GM04503 (cell line): ENCODE measurements around the gene ZFHX2.

Experiments used
- DNase-seq: peaks from one replicate; pipeline ENCODE4 v3.0.0-alpha.2; 2012; ENCODE audit warnings: low read depth

ZFHX2 gene

DNA sequence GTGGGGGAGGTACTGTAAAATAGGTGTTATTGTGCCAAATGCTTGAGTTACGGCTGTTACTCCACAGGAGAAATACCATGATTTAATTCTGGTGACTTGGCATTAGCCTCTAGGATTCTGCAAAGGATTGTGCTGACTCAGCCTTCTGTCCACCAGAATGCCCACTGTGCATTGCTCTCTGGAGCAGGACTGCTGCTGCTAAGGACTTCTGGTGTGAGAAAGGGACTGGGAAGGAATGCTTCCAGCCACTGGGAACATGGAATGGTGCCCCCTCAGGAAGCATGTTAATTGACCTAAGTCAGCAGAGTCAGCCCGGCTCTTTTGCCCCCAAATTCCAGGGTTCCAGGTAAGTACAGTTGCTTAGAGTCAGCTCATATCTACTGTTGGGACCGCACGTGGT is 32.9 kb downstream of the ZFHX2 start:
- DNase-seq: no peak

DNA sequence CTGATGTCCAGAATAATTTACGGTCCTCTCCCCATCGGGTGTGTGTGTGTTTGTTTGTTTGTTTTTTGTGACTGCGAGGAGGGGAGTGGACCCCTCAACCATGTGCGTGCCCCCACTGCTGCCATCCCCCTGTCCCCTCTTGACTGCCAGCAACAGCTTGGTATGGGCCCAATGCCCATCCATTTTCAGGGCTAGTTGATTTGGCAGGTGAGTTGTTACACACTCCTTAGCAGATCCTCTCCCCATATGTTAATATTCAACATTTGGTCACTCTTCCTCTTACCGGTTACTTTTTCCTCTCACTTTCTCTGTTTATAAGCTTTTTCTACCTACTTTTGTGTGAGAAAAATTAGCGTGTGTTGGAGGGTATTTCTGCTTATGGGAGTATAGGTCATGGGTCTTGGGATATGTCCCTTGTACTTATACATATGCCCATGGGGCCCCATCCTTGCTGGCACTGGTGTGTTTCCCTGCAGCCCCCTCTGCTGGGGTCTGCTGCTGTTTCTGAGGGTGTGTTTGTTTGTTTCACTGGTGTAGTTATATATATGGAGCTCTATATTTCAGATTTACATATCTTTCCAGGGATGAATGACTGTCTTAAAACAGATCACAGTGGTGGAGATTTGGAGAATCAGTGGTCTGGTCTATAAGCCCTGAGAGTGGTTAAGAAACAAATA is 33.8 kb downstream of the ZFHX2 start:
- no peak for DNase-seq

DNA sequence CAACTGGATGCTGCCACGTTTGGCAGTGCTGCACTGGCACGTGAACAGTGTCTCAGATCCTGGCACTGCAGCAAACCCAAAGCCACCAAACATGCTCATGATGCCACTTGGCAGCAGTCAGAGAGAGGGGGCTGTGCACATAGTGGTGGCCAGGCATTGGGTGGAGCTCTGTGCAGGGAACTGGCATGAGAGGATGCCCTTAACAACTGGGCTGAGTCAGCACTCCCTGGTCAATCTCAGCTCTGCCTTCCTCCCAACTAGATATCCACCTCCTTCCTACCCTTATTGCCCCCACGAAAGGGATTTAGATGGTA is 37.0 kb downstream of the ZFHX2 start:
- no peak for DNase-seq

DNA sequence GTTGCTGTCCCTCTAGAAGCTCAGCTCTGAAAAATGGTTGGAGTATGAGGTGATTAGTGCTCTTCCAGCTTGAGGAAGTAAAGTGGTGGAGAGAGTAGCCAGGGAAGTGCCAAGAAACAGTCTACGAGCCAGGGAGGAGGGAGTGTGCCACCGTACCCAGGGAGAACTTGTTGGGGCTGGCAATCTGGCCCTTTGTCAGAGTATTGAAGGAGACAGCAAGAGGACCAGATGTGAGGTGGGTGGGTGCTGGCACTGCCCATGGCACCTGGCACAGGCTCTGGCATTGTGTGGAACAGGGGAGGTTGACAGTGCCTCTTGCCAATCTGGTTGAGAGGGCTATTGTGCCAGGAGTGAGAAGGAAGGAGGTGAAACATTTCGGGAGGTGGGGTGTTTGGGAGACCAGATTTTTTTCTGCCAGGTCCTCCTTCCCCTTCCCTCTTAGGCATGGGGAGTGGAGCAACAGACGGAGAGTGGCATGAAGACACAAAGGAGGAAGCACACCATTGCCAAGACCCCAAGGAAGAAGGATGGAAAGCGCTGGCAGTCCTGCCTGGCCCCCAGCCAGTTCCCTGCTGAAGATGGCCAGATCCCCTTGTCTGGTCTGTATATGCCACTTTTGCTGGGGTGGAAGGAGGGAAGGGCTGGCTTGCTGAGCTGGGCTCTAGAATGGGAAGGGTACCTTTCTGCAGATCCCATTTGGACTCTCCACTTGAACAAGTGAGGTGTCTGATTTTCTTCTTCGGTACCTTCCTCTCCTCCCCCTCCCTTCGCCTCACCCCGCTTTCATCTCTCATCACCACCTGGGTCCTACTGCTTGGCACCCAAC is 37.5 kb downstream of the ZFHX2 start:
- DNase-seq: no peak

DNA sequence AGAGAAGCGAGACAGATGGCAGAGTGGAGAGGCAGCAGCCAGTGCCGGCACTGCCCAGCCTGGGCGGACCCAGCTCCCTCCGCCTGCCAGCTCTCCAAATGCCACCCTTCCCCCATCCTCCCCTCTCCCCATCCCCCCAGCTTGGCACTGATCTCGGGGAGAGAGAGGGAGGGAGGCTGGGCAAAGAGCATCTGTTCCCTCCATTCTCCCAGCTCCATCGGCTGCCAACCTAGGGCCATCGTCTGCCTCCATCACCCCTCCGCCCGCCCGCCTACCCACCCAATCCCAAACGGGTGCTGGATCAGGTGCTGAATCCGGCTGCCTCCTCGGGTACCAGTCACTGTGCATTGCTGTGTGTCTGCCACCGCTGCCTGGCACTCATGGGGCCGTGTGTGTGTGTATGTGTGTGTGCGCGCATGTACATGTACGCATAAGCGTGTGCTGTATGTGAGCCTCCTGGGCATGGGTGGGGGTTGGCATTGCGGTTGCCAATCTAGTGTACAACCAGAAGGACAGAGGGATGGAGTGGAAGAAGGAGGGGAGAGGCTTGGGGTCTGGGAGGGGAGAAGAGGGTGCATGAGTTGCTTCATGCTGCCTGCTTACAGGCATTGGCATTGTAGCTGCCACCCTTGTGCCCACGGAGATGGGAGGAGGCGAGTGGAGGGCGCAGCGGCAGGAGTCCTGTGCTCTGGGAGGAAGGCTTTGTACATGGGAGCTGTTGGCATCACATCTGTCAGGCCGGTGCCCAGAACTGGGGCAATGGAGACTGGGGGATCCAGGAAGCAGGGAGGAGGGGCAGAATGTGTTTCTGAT is 38.4 kb downstream of the ZFHX2 start:
- no peak for DNase-seq

DNA sequence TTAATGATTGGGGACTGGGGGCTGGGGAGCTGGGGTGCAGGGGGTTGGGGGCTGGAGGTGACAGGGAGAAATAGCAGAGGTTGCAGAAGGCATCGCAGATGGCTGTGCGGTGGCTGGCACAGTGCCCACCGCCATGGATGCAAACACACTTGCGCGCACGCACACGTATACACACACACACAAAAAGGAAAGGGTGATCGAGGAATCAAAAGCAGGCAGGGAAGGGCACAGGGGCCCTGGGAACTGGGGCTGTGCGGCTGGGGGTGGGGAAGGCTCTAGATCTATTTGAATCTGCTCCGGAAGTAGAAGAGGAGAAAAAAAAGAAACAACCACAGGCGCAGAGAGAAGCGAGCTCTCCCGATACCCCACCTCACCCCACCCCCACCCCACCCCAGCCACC is 39.4 kb downstream of the ZFHX2 start:
- DNase-seq: no peak

DNA sequence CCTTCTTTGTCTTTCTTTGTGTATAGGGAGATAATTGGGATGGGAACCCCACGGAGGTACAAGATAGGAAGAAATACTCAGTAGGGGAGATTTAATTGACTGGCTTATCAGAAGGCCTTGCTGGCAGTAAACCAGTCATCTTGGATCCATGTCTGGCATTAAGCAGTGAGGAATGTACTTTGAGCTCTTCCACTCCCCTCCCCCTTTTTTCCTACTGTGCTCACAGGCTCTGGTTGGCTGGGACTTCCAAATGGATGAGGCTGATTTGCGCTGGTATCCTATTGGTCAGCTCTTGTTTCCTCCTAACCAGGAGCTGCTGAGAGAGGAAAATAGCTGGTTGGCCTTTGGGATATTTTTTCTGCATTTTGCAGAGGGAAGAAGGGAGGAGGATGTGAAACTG is 57.3 kb downstream of the ZFHX2 start:
- DNase-seq: no peak

DNA sequence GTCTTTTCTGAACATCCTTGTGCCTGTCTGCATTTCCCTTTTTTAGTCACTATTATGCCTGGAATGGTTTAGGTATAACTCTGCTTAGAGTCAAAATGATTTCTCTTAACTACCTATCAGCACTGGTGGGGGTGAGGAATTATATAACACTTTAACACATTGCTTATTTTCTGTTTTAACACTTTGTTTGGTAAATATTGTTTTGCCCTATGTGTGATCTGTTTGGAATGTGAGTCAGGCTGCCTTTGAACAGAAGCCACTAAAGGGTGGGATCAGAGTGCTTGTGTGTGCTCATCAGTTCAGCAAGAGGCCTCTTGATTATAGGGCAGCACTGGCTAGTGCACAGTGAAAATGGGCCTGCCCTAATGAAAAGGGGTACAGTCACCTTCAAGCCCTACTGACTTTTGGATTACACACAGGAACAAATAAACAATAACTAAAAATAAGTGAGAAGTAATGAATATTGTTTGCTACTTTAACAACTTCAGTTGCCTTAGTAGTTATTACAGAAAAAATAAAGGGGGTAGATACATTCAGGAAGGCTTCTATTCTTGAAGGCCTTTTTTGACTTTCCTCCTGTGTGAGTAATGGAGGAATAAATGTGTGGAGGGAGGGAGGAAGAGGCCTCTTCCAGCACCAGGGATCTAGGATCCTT is 58.8 kb downstream of the ZFHX2 start:
- DNase-seq: peak; percentile 19

DNA sequence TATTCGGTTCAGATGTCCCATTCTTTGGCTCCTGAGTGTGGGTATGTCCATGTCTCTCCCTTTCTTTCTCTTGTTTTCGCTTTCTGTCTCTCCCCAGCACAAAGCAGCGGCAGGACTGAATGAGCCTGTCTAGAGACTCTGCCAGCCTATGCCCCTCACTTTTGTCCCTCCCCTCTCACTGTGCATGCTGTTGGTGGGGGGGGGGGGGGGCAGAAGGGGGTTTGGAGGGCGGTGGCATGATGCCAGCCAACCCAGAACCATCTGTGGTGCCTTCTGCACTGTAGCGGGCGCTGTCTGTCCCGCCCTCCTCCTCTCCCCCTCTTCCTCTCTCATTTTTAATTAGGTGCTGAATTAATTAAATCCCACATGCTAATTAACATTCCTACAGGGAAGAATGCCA is 64.3 kb downstream of the ZFHX2 start:
- no peak for DNase-seq

DNA sequence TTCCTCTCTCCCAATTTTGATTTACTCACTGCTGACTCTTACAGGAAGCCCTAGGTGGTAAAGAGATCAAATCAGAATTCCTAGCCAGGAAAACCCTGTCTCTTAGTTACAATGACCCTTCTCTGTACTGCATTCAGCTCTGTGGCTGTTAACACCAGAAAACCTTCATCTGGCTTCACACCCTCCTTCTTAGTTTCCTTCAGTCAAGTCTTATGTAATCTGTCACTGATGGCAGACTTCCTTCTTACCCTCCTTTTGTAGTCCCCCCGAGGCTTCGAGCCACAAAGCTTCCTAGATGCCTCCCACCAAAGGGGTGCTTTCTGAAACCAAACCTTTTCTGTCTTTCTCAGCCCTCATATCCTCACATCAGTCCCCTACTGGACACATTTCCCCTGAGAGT is 65.5 kb downstream of the ZFHX2 start:
- no peak for DNase-seq

DNA sequence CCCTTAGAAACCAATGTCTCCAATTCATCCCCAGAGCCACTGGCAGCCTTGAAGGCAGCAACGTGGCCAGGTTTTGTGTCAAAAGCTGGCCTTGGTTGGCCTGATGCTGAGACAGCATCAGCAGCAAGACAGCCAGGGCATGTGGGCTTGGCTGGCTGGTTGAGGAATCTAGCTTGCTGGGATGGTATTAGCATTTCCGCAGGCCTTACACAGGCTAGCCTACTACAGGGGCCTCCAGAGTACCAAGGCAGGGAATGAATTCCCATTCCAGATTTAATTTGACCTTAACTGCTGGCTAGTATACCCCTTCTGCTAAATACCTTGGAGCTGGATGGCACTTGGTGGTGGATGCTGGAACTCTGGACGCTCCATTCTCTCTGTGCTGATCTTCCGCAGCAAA is 66.2 kb downstream of the ZFHX2 start:
- no peak for DNase-seq

DNA sequence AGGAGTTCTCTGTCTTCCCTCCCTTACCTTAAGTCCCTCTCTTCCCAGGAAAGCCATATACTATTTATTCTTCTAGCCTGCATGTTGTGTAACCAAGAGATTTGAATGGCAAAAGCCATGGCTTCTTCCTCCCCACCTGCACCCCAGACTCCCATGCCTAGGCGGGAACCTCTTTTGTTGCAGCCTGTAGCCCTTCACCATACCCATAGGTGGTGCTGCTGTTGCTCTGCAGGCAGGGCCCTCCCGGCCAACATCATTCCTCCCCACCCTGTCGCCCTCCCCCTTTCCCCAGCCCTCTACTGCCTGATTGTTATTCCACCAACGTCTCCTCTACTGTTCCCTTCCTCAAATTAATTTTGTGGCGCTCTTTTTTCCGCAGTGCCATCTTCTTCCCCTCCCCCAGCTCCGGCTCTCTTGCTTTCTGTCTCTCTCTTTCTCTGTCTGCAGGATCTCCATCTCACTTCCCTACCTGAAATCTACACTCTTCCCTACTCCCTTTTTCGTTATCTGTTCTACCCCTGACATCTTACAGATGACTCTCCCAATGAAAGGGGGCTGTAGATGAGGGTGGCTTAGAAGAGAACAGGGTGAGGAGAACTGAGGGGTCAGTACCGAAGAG is 68.2 kb downstream of the ZFHX2 start:
- no peak for DNase-seq

DNA sequence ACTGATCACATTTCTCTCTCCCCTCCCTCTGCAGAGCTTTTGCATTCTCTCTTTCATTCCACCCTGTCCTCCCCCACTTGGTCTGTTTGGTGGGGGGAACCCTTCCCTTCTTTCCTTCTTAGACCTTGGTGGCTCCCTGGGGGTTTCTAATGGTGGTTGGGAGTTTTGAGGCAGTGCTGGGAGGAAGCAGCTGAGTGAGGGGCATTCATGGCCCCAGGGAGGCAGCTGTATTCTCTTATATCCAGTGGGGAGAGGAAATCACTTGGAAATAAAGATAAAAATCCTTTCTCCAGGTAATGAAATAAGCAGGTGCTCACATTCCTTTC is 68.8 kb downstream of the ZFHX2 start:
- DNase-seq: no peak

DNA sequence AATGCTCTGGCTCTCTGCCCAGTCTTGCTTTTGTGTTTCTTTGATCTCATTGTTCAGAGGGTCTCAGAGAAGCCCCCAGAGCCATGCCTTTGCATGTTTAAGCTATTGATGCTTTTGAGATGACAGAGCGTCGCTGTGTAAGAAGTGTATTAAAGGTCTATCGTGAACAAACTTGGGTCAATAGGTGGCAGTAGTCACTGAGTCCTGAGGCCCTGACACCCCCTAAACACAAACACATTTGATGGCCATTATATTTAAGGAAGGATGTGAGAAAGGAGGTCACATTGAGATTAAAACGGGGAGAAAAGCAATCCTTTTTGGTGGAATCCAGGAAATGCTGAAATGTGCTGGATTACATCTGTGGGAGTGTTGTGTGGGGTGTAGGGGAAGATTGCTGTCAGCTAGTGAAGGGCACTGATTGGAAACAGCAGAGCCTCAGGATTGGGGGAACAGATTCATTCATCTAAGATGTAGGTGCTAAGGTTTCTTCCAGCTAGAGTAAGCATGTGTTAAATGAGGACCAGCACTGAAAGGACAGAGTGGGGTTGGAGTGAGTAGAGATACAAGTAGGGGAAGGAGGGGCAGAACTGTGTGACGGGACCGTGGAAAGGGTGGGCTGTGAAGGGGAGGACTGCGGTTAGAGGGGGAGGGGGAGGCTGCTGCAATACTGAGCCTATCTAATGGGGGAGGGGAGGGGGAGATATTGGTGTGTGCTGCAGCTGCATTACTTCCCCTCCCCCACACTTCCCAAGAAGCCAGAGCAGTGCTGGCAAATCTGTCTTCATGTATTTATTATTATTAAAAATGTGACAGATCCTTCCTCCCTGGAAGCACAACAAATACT is 69.4 kb downstream of the ZFHX2 start:
- no peak for DNase-seq

DNA sequence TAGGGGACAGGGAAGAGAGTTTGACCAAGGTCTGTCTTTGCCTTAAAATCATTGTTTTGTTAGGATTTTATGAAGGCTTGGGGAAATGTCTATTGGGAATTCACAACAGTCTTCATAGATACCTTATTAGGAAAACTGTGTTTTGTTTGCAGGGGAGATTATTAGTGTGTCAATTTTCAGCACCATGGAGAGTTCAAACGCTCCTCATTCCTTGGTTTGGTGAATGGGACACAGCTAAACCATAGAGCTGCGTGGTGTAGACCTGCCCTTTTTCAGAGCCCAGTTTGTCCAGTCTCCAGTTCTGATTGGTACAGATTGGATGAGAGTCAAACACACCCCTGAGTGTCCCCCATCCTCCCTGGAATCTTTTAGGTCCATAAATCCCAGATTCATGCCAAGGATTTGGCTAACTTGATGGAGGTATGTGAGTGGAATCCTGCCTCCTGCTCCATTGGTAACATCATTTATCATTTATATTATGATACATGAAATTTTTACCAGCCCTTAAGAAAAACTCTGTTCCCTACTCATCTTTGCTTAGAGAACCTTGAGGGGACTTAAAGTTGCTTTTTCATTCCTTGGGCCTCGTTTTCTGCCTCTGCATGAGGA is 70.1 kb downstream of the ZFHX2 start:
- no peak for DNase-seq

DNA sequence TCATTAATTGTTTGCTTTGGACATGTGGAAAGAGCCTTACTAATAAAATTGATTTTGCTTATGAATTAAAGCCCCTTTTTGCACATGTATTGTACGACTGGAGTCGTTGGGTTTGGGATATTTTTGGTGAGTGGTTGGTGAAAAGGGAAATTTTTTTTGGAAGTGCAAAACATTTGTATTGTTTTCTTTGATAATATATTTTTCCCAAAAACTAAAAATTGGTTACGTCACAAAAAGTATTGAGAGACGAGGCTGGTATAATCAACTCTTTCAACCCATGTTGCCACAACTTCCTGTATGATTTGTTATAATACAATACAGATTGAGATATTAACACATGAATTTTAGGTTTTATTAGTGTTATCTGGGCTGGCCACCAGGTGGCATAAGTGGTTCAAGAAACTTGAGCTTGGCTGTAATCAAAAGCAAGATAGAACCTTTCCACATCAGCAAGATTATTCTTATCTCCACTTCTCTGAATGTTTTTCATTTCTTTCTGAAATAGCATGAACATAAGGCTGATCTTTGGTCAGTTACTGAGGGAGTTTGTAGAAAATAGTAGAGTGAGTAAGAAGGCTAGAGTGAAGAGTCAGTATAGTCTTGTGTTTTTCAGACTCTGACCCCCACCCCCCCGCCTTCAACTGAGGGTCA is 73.3 kb downstream of the ZFHX2 start:
- DNase-seq: no peak

DNA sequence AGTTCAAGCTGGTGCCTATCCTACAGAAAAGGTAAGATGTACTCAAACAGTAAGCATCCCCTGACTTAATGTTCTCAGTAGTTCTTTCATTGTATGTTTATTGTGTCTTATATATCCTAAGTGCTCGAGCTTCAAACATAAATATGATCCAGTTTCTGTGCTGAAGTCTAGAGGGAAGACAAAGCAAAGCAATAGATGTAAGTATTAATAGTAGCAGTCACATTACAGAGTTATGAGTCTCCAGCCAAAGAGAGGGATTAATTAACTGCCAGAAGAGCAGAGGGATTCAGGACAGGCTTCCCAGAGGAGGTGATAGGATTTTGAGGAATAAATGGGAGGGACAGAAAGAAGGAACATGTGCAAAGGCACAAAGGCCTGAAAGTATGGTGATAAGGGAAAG is 80.6 kb downstream of the ZFHX2 start:
- DNase-seq: no peak
